GM19099 (cell line): ENCODE data around the gene B4GALT6.

ENCODE experiments used
- POLR2A ChIP-seq: IDR thresholded peaks from 3 replicates; pipeline ENCODE4 v1.6.1; 2011; ENCODE audit warnings: low read depth; ENCODE audit not compliant: insufficient read length; ENCODE audit errors: extremely low read depth

Gene B4GALT6

GRCh38 chr18:31677592-31677991, 6.8 kb downstream of the B4GALT6 start:
- no peak for TF ChIP-seq POLR2A

GRCh38 chr18:31675404-31675803, 9.0 kb downstream of the B4GALT6 start:
- no peak for TF ChIP-seq POLR2A

DNA sequence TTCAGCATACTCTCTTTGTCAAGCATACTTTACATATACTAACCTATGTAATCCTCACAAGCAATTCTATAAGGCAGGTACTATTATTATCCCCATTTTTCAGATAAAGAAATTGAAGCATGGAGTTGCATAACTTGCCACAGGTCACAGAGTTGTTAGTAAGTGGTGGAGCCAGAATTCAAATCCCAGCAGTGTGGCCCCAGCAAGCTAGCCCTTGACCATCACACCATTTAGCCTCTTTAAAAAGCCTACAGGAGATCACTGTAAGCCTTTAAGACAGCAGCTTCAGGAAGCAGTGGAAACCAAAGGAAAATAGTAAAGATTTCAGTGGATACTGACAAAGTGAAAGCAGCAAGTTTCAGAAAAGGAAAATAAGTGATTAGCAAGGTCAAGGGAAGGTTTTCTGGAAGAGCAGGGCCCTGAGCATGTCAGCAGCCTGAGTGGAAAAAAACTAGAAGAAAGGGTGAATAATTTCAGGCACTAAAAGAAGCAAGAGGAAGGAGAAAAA, 11.7 kb downstream of the B4GALT6 start:
- TF ChIP-seq POLR2A, result no peak

DNA sequence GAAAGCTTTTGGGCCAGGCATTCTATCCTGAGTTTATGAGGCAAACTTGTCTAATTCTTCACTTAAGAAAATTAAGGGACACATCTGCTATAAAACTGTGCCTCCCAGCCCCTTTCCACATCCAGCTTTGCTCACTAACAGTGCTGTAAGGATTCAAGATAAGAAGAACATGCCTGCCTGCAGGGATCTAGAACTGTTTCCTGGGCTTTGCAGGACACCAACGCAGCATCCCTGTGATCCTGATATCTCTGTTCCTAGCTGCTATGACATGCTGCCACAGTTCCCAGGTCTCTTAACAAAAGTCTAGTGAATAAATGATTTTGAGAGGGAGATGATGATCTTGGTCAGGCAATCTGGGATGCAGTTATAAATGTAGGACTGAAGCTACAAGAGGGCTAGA, 12.4 kb downstream of the B4GALT6 start:
- TF ChIP-seq POLR2A, result no peak

DNA sequence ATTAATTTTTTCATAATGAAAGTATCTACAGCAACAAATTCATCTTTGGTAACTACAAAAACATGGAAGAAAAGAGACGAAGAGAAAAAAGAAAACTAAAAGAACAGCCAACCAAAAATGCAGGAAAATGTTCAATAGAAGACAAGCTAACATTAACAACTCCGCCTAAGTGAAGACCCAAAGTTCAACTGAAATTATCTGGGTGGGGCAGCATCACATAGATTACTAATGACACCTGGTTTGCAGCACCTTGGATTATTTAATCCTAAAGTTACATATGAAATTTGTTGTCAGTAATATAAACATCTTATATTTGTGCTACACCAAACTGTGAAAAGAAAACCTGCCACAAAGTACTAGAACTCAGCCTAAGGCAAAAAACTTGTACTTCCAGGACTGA, 14.8 kb downstream of the B4GALT6 start:
- no peak for TF ChIP-seq POLR2A

- no peak for TF ChIP-seq POLR2A
Observed at GRCh38 chr18:31667185-31667584, 17.2 kb downstream of the B4GALT6 start.

- TF ChIP-seq POLR2A, result no peak
Observed at GRCh38 chr18:31666055-31666454, 18.3 kb downstream of the B4GALT6 start.

- TF ChIP-seq POLR2A, result no peak
Observed at GRCh38 chr18:31664101-31664500, 20.3 kb downstream of the B4GALT6 start.

DNA sequence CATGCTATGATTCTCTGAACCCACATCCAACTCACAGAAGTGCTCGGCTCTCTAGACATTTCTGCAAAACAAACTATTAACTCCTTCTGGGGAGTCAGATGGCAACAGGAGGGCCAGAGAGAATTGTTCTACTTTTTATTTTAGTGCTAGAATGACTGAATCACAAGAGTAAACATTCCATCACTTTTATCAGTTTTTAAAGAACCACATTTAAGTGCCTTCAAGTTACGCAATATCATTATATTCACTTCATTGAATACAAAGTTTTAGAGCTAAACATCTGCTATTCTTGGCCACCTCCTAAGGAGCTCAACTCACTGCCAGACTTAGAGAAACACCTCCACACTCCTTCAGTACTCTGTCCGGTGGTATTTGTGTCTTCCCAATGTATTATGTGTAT, 22.4 kb downstream of the B4GALT6 start:
- TF ChIP-seq POLR2A, result no peak

DNA sequence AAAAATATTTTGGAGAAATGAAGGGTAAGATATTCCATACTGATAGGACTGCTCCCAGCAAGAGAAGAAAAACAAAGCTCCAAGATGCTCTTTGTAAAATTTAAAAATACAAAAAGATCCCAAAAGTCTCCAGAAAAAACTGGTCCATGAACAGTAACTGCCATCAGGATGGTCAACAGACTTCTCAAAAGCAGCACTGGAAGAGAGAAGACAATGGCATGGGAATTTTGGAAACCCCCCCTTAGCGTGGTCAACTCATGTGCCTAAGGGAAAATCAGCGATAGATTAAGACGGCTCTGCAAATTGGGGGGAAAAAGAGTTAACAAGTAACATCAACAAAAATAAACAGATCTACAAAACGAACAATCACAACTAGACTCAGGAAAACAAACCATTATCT, 23.6 kb downstream of the B4GALT6 start:
- TF ChIP-seq POLR2A, result no peak

GRCh38 chr18:31659576-31660177, 24.7 kb downstream of the B4GALT6 start:
- TF ChIP-seq POLR2A, result no peak

DNA sequence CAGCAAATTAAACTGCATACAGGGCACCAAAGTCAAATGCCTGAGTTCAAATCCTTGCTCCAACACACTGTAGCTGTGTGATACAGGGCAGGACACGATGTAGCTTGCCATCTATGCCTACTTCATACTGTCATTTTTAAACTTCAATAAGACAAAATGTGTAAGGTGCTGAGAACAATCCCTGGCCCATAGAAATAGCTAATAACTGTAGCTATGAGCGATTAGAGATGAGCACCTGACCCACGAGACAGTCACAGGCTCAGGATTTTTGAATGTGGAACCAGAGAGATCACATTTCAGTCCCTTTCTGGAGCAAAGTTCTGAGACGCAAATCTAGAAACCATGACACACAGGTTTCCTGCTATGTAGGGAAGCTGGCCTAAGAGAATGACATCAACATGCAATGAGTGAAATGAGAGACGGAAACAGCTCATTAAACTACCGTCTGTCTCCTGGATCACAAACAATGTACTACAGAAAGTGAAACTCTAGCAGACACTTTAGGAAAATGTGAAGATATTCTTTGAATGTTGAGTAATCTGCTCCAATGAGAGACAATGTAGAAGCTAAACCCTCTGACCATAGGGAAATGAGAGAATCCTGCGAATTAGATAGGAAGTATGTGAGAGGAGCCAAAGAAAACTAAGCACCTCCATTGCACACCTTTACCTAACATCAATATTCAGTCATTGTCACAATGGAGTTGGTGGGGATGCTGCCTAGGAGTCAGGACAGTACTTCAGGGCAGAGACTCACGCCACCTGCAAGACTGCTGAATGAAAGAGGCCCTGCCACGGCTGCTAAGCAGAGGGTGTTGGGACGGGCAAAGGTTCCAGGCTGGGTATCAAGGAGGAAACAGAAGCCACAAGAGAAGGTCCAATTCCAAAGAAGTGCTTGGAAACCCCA, 25.5 kb downstream of the B4GALT6 start:
- TF ChIP-seq POLR2A, result no peak

GRCh38 chr18:31657823-31658669, 26.3 kb downstream of the B4GALT6 start:
- no peak for TF ChIP-seq POLR2A

- no peak for TF ChIP-seq POLR2A
Observed at GRCh38 chr18:31656754-31657153, 27.6 kb downstream of the B4GALT6 start.

DNA sequence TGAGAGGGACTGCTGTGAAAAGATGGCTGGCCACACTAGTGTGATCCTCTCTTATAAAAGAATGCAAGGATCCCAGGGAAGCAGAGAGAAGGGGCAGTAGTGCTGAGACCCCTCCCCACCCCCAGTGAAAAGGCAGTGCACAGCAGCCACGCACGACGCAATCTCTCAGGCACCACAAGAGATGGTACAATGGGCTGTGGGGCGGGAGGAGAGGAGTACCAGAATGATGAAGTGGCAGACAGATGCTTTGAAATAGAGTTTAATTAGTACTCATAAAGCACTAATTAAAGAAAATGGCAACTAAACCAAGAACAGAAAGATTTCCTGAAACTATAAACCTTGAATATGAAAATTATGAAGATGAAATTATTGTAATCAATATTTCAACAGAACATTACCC, 29.0 kb downstream of the B4GALT6 start:
- no peak for TF ChIP-seq POLR2A
